ENCODE data around the gene KIRREL3.

KIRREL3 gene

DNA sequence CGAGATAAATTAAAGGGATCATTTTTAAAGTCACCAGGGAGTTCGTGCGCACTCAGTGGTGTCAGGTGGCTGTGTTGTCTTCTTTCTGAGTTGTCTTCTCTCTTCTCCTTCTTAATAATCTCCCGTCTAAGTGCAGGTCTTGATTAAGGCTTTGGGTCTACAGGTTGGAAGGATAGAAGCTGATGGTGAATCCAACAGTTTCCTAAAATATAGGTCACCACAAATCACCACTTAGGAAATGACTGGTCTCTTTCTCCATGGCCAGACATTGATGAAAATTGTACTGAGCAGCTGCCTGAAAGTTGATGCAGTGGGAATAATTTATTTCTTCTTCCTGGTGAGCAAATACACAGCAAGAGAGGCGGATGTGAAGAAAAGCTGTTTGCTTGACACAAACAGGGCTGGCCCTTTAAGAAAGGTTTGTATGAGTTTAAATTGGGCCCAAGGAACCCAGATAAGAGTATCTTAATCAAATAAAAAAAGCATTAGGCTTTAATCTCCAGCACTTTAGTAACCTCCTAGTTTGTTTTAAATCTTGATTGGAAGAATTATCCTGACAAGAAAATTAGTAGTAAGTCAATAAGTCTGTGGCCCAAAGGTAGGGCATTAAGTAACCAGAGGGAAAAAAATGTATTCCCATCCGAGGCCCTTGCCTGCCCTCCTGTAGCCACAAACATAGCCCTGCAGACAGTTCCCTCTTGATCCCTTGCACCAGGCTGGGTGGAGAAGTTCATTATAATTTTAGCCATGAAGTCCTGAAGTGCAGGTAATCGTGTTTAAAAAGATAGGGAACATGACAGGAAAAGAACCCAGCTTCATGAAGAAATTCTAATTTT is 245.8 kb downstream of the KIRREL3 start:
- no peak overlapping the region for H3K27ac ChIP-seq
- TF ChIP-seq, protein P1, sequence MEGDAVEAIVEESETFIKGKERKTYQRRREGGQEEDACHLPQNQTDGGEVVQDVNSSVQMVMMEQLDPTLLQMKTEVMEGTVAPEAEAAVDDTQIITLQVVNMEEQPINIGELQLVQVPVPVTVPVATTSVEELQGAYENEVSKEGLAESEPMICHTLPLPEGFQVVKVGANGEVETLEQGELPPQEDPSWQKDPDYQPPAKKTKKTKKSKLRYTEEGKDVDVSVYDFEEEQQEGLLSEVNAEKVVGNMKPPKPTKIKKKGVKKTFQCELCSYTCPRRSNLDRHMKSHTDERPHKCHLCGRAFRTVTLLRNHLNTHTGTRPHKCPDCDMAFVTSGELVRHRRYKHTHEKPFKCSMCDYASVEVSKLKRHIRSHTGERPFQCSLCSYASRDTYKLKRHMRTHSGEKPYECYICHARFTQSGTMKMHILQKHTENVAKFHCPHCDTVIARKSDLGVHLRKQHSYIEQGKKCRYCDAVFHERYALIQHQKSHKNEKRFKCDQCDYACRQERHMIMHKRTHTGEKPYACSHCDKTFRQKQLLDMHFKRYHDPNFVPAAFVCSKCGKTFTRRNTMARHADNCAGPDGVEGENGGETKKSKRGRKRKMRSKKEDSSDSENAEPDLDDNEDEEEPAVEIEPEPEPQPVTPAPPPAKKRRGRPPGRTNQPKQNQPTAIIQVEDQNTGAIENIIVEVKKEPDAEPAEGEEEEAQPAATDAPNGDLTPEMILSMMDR (conservative IDR thresholded peaks at IDR 0.05), result no peak

DNA sequence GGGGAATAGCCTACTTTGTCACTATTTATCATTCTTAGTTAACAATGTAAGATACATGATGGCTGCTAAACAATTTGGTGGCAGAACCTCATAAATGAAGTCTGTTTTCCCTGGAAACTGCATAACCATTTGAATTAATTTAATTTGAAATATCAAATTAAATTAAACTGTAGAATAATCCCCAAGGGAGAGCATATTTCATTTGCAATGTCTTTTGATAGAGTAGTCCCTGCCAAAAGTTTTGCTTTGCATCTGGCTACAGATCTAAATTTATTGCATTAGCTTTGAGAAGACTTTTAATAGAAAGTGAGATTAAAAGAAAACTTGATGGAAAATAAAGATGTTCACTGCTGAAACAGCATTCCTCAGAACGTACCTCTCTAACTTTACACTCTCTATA is 246.6 kb downstream of the KIRREL3 start:
- no peak overlapping the region for H3K27ac ChIP-seq
- TF ChIP-seq, protein P1 (conservative IDR thresholded peaks at IDR 0.05), result no peak

DNA sequence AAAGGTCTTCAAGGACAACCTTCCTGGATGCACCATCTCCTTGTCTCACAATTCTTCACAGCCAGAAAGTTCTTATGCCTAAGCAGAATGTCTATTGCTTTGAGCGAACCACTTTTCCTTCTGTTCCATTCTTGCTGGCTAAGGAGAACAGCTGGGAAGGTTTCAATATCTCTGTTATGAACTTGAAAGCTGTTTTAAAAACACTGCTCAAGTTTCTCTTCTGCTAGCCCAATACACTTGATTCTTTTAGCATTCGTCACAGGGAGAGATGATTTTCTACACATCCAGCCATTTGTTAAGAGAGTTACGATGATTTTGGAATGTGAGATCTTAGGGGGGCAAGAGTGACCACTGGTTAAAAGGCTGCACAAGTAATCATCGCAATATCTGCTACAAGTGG is 249.3 kb downstream of the KIRREL3 start:
- TF ChIP-seq, protein P1 (conservative IDR thresholded peaks at IDR 0.05), result no peak
- H3K27ac ChIP-seq, result no peak overlapping the region

DNA sequence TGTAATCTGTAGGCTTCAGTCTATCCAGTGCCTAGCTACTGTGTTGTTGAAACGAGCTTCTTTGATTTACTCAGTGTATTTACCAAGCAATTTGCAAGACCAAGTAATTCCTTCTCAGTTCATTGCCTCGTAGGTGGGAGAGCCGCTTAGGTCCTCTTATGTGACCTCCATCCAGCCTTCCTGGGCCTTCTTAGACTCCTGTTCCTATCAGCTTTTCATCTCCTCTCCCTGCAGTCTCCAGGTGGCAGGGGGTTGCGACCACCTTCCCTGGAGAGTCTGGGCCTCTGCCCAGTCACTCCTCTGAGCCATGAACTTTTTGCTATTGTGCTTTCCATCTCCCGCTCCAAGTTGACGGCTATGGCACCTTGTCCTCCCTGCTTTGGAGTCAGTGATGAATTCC is 251.8 kb downstream of the KIRREL3 start:
- TF ChIP-seq, protein P1 (conservative IDR thresholded peaks at IDR 0.05), result no peak

DNA sequence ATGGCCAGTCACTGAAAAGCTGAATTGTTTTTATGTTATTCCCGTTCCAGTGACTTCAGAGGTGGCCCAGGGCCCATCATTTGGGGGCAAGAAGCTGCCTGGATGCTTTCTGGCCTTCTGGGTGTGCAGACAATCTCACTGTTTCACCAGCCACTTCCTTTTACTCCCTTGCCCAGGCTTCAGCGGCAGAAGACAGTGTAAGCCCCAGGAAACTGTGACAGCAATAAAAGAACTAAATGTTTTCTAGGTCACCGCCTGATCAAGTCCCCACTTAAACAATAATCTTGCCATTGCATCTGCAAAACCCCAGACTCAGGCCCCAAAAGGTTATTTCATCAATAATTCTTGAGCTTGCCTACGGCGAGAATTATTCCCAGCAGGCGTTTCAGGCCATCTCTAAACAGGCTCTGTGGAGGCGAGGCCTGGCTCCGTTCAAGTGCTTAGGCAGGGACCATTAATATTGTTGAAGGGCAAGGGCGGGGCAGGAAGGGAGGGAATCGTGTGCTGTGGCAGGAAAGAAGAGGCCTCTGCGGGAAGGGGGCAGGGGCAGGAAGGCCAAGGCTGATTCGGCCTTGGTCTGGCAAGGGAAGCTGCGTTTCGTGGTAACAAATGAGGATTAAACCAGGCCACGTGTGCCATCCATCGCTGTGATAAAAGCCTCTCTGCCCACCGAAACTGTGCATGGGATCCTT is 252.3 kb downstream of the KIRREL3 start:
- TF ChIP-seq, protein P1 (conservative IDR thresholded peaks at IDR 0.05), result no peak
- no peak overlapping the region for H3K27ac ChIP-seq

More for the DNA sequence above, 251.8 kb downstream of the KIRREL3 start:
- H3K27ac ChIP-seq, result no peak overlapping the region

DNA sequence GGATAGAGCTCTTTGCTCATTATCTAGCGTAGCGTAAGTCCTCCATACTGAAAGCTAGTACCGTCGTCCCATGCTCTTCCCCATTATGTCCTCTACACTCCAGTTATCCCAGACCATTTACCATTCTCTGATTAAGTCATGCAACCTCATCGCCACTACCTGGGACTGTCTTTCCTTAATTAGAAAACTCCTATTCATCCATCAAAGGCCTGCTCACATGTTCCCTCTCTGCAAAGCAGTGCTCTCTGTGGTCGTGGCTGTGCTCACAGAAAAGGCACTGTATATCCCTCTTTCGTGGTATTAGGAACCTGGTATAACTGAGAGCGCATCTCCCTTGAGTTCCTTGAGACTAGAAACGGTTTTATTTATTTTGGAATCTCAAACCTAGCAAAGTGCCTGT is 253.3 kb downstream of the KIRREL3 start:
- H3K27ac ChIP-seq, result no peak overlapping the region
- TF ChIP-seq, protein P1 (conservative IDR thresholded peaks at IDR 0.05), result no peak

DNA sequence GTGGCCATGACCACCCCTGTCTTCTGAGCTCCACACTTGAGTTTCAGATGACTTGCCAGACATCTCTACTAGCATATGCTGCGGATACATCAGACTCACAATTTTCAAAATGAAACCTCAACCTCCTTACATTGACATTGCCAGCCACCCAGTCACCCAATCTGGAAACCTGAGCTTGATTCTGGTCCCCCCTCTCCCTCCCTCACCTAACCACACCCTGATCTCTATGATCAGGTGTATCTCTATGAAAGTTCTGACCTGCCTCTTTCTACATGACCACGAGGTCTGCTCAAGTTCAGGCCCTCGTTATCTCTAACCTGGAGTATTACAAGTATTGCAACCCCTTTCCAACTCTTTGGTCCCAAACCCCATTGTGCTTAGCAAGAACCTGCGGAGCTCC is 254.1 kb downstream of the KIRREL3 start:
- TF ChIP-seq, protein P1 (conservative IDR thresholded peaks at IDR 0.05), result no peak
- H3K27ac ChIP-seq, result no peak overlapping the region
